ENCODE results near the gene ACAP2.

The ACAP2 gene

GRCh38 chr3:195255571-195256501 is 187.0 kb downstream of the ACAP2 start:
- no peaks in the 10 kb centered on the region for H3K27me3 Mint-ChIP-seq
- H3K36me3 Mint-ChIP-seq, result no peaks in the 10 kb centered on the region
- no peak overlapping the region for H3K4me3 Mint-ChIP-seq
- no peak overlapping the region for H3K27ac Mint-ChIP-seq
- H3K9me3 Mint-ChIP-seq, result no peaks in the 10 kb centered on the region
- peaks cover 48% of the 10 kb centered on the region for H3K4me1 Mint-ChIP-seq
- ATAC-seq, result no peak

- H3K9me3 Mint-ChIP-seq, result no peaks in the 10 kb centered on the region
Measured at GRCh38 chr3:195255176-195255500, 187.7 kb downstream of the ACAP2 start.

GRCh38 chr3:195254454-195255175 is 188.2 kb downstream of the ACAP2 start:
- Mint-ChIP-seq H3K4me1 (peaks cover 56% of the 10 kb centered on the region), H3K27ac (no peak overlapping the region), H3K9me3 (no peaks in the 10 kb centered on the region), H3K4me3 (no peak overlapping the region), H3K36me3 (no peaks in the 10 kb centered on the region), H3K27me3 (no peaks in the 10 kb centered on the region)
- ATAC-seq, result no peak

More at GRCh38 chr3:195255176-195255500, 187.7 kb downstream of the ACAP2 start:
- no peak for ATAC-seq
- Mint-ChIP-seq H3K4me3 (no peak overlapping the region), H3K36me3 (no peaks in the 10 kb centered on the region), H3K27ac (no peak overlapping the region), H3K4me1 (peaks cover 50% of the 10 kb centered on the region), H3K27me3 (no peaks in the 10 kb centered on the region)

- no peaks in the 10 kb centered on the region for H3K27me3 Mint-ChIP-seq
- no peaks in the 10 kb centered on the region for H3K9me3 Mint-ChIP-seq
- no peak overlapping the region for H3K4me3 Mint-ChIP-seq
- no peaks in the 10 kb centered on the region for H3K36me3 Mint-ChIP-seq
- H3K27ac Mint-ChIP-seq, result no peak overlapping the region
- no peak for ATAC-seq
- H3K4me1 Mint-ChIP-seq, result peaks cover 53% of the 10 kb centered on the region
Measured at GRCh38 chr3:195253923-195254432, 188.8 kb downstream of the ACAP2 start.

GRCh38 chr3:195251336-195252065 is 191.3 kb downstream of the ACAP2 start:
- no peak overlapping the region for H3K4me3 Mint-ChIP-seq
- H3K4me1 Mint-ChIP-seq, result peaks cover 46% of the 10 kb centered on the region
- H3K27me3 Mint-ChIP-seq, result no peaks in the 10 kb centered on the region
- peak; percentile 58 for ATAC-seq
- H3K9me3 Mint-ChIP-seq, result no peaks in the 10 kb centered on the region
- peaks cover 11% of the 10 kb centered on the region for H3K36me3 Mint-ChIP-seq
- peak overlapping the region; percentile 46 for H3K27ac Mint-ChIP-seq

- Mint-ChIP-seq H3K9me3 (no peaks in the 10 kb centered on the region), H3K27ac (peak overlapping the region; percentile 46), H3K4me1 (peaks cover 43% of the 10 kb centered on the region), H3K36me3 (peaks cover 19% of the 10 kb centered on the region), H3K27me3 (no peaks in the 10 kb centered on the region), H3K4me3 (no peak overlapping the region)
- peak; percentile 62 for ATAC-seq
Measured at GRCh38 chr3:195250473-195251251, 192.2 kb downstream of the ACAP2 start.

GRCh38 chr3:195249858-195250464 is 192.9 kb downstream of the ACAP2 start:
- H3K4me3 Mint-ChIP-seq, result no peak overlapping the region
- peaks cover 23% of the 10 kb centered on the region for H3K36me3 Mint-ChIP-seq
- H3K9me3 Mint-ChIP-seq, result no peaks in the 10 kb centered on the region
- H3K27me3 Mint-ChIP-seq, result no peaks in the 10 kb centered on the region
- ATAC-seq, result no peak
- peaks cover 40% of the 10 kb centered on the region for H3K4me1 Mint-ChIP-seq
- H3K27ac Mint-ChIP-seq, result peak overlapping the region; percentile 46

- no peak for ATAC-seq
- Mint-ChIP-seq H3K9me3 (no peaks in the 10 kb centered on the region), H3K36me3 (peaks cover 23% of the 10 kb centered on the region), H3K4me3 (no peak overlapping the region), H3K27ac (peak overlapping the region; percentile 46), H3K27me3 (no peaks in the 10 kb centered on the region), H3K4me1 (peaks cover 40% of the 10 kb centered on the region)
Measured at GRCh38 chr3:195249057-195249770, 193.6 kb downstream of the ACAP2 start.

- Mint-ChIP-seq H3K36me3 (peaks cover 23% of the 10 kb centered on the region), H3K27ac (no peak overlapping the region), H3K4me1 (peaks cover 38% of the 10 kb centered on the region), H3K9me3 (no peaks in the 10 kb centered on the region), H3K4me3 (no peak overlapping the region), H3K27me3 (no peaks in the 10 kb centered on the region)
- no peak for ATAC-seq
Measured at GRCh38 chr3:195248281-195248680, 194.5 kb downstream of the ACAP2 start.

GRCh38 chr3:195247863-195248189 is 195.0 kb downstream of the ACAP2 start:
- ATAC-seq, result no peak
- no peak overlapping the region for H3K4me3 Mint-ChIP-seq
- peaks cover 34% of the 10 kb centered on the region for H3K4me1 Mint-ChIP-seq
- no peak overlapping the region for H3K27ac Mint-ChIP-seq
- H3K36me3 Mint-ChIP-seq, result peaks cover 23% of the 10 kb centered on the region
- no peaks in the 10 kb centered on the region for H3K9me3 Mint-ChIP-seq
- no peaks in the 10 kb centered on the region for H3K27me3 Mint-ChIP-seq

GRCh38 chr3:195247086-195247862 is 195.5 kb downstream of the ACAP2 start:
- Mint-ChIP-seq H3K4me3 (no peak overlapping the region), H3K36me3 (peaks cover 26% of the 10 kb centered on the region), H3K4me1 (peaks cover 30% of the 10 kb centered on the region), H3K9me3 (no peaks in the 10 kb centered on the region), H3K27me3 (no peaks in the 10 kb centered on the region), H3K27ac (no peak overlapping the region)
- ATAC-seq, result no peak

- H3K36me3 Mint-ChIP-seq, result peaks cover 32% of the 10 kb centered on the region
- no peaks in the 10 kb centered on the region for H3K9me3 Mint-ChIP-seq
- H3K4me3 Mint-ChIP-seq, result no peak overlapping the region
- H3K27ac Mint-ChIP-seq, result no peak overlapping the region
- ATAC-seq, result no peak
- H3K4me1 Mint-ChIP-seq, result peaks cover 27% of the 10 kb centered on the region
- H3K27me3 Mint-ChIP-seq, result no peaks in the 10 kb centered on the region
Measured at GRCh38 chr3:195246581-195246995, 196.2 kb downstream of the ACAP2 start.

- peaks cover 16% of the 10 kb centered on the region for H3K4me1 Mint-ChIP-seq
- H3K27me3 Mint-ChIP-seq, result no peaks in the 10 kb centered on the region
- H3K9me3 Mint-ChIP-seq, result no peaks in the 10 kb centered on the region
- peaks cover 35% of the 10 kb centered on the region for H3K36me3 Mint-ChIP-seq
- no peak overlapping the region for H3K27ac Mint-ChIP-seq
- no peak overlapping the region for H3K4me3 Mint-ChIP-seq
- no peak for ATAC-seq
Measured at GRCh38 chr3:195245531-195245951, 197.3 kb downstream of the ACAP2 start.

All from stimulated activated memory B cell treated with anti-CD40 and anti-IgM and Interleukin-4, amounts not matched to agents 10 μg/mL and 1 μg/mL and 100 μg/mL, for 72 hours (primary cell).